Prostate gland (tissue), 2 donors: Measurements from ENCODE around the gene MGAT4A. TPM values are rescaled to one million over a fixed set of nuclear protein-coding genes. Genes with fewer than 3 reads are reported as not detected.

Experiments used
- DNase-seq: peaks from one replicate; pipeline ENCODE4 v3.0.0-alpha.2; 2019; ENCODE audit warnings: low spot score
- H3K27ac ChIP-seq, 2 donors: fragments of 200-600 bp; sonication (generic); 2 replicates each; pipeline ENCODE4 v1.5.1; 2017 to 2019
- H3K27me3 ChIP-seq: fragments of 200-600 bp; sonication (generic); replicated peaks from 2 replicates; pipeline ENCODE4 v1.5.1; 2019; ENCODE audit not compliant: insufficient read depth
- H3K36me3 ChIP-seq, 2 donors: fragments of 200-600 bp; sonication (generic); 1 replicate in 1 of 2; 2 replicates in 1 of 2; pipeline versions ENCODE4 v1.5.1 to v1.8.1; 2017 to 2019
- H3K4me1 ChIP-seq: fragments of 200-600 bp; sonication (generic); replicated peaks from 2 replicates; pipeline ENCODE4 v1.5.1; 2019
- H3K4me3 ChIP-seq, 2 donors: fragments of 200-600 bp; sonication (generic); 2 replicates each; pipeline ENCODE4 v1.5.1; 2017 to 2019
- H3K9me3 ChIP-seq: fragments of 200-600 bp; sonication (generic); 2 replicates; pipeline ENCODE4 v1.5.1; 2017
- POLR2A ChIP-seq: fragments of 450-650 bp; IDR thresholded peaks from one replicate; pipeline ENCODE4 v1.6.1; 2016; ENCODE audit warnings: antibody characterized with exemption, mild to moderate bottlenecking
- POLR2AphosphoS5 ChIP-seq: sonication (generic); formaldehyde crosslinking; IDR thresholded peaks from one replicate; pipeline ENCODE4 v1.6.1; 2017; ENCODE audit warnings: antibody characterized with exemption
- WGBS: methylation state at CpG from one replicate; pipeline ENCODE4 v1.1.5; 2018; 5-methylcytosine and 5-hydroxymethylcytosine counted together
- intact Hi-C: fragments of 100-400 bp; cut with DNase I; formaldehyde crosslinking; loops from one replicate; pipeline ENCODE4 v1.14.2; 2022
- total RNA-seq, 2 donors: library from RNA; depleted of rRNA; stranded (reverse); fragments of >200 nt; gene quantifications; one replicate each; pipeline ENCODE4 v1.1.0, GENCODE V29; 2016
- TF ChIP-seq, protein P1 (sequence below), 4 experiments: fragments of 200-600 bp in 2 of 4; fragments of 450-650 bp in 2 of 4; sonication (generic) in 2 of 4; IDR thresholded peaks; 1 replicate in 3 of 4; 2 replicates in 1 of 4; pipeline ENCODE4 v1.5.1; 2016 to 2019; ENCODE audit warnings: antibody characterized with exemption in 4 of 4, mild to moderate bottlenecking in 2 of 4, moderate library complexity in 2 of 4

MGAT4A gene
- total RNA-seq, 2 donors from 2014 or later: 14.0 to 20.4 TPM

- no peak for TF ChIP-seq POLR2AphosphoS5
- no peak for TF ChIP-seq POLR2A
- TF ChIP-seq, protein P1, sequence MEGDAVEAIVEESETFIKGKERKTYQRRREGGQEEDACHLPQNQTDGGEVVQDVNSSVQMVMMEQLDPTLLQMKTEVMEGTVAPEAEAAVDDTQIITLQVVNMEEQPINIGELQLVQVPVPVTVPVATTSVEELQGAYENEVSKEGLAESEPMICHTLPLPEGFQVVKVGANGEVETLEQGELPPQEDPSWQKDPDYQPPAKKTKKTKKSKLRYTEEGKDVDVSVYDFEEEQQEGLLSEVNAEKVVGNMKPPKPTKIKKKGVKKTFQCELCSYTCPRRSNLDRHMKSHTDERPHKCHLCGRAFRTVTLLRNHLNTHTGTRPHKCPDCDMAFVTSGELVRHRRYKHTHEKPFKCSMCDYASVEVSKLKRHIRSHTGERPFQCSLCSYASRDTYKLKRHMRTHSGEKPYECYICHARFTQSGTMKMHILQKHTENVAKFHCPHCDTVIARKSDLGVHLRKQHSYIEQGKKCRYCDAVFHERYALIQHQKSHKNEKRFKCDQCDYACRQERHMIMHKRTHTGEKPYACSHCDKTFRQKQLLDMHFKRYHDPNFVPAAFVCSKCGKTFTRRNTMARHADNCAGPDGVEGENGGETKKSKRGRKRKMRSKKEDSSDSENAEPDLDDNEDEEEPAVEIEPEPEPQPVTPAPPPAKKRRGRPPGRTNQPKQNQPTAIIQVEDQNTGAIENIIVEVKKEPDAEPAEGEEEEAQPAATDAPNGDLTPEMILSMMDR (IDR thresholded peaks at IDR 0.05): no peak
- H3K9me3 ChIP-seq: no peaks in the 10 kb centered on the region
- H3K4me1 ChIP-seq: no peaks in the 10 kb centered on the region
- no peak for DNase-seq
- H3K27ac ChIP-seq: no peak overlapping the region
- H3K36me3 ChIP-seq: peaks cover 0 to 8% of the 10 kb centered on the region in 2 donors
- intact Hi-C loops: no loop called here
- 95% methylated on average over 5 of the region's 5 CpGs for WGBS
- H3K27me3 ChIP-seq: no peaks in the 10 kb centered on the region
- no peak overlapping the region for H3K4me3 ChIP-seq
Observed at GRCh38 chr2:98570356-98570755, 160.6 kb downstream of the MGAT4A start.

DNA sequence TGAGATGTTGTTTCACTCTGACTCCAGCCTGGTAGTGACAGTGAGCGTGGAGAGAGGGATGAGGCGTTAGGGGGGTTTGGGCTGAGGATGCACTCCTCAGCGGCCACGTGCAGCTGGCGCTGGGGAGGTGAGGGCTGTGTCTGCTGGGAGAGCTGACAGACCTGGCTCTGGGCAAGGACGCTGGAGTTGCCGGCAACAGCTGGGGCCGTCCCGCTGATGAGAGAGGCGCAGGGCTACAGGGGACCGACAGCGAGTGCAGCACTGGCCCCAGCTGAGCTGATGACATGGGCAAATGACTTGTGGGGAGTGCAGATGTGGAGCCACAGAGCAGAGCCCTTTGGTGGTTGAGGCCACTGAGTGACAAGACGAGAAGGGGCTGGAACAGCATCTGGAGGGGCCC, 161.0 kb downstream of the MGAT4A start:
- WGBS: 94% methylated on average over 13 of the region's 13 CpGs
- H3K9me3 ChIP-seq: no peaks in the 10 kb centered on the region
- intact Hi-C loops: no loop called here
- H3K36me3 ChIP-seq: peaks cover 0 to 8% of the 10 kb centered on the region in 2 donors
- no peak overlapping the region for H3K4me3 ChIP-seq
- no peaks in the 10 kb centered on the region for H3K27me3 ChIP-seq
- TF ChIP-seq POLR2A (no peak), POLR2AphosphoS5 (no peak)
- TF ChIP-seq, protein P1 (IDR thresholded peaks at IDR 0.05): no peak
- H3K27ac ChIP-seq: no peak overlapping the region
- no peaks in the 10 kb centered on the region for H3K4me1 ChIP-seq
- DNase-seq: no peak

GRCh38 chr2:98569197-98569793, 161.6 kb downstream of the MGAT4A start:
- TF ChIP-seq, protein P1 (IDR thresholded peaks at IDR 0.05): peak; percentile 45 to 58 (median 54)
- no peak for TF ChIP-seq POLR2AphosphoS5
- TF ChIP-seq POLR2A: no peak
- Histone ChIP-seq H3K4me1 (no peaks in the 10 kb centered on the region), H3K27me3 (no peaks in the 10 kb centered on the region), H3K36me3 (peaks cover 0 to 8% of the 10 kb centered on the region in 2 donors), H3K9me3 (no peaks in the 10 kb centered on the region), H3K4me3 (no peak overlapping the region), H3K27ac (no peak overlapping the region)
- WGBS: 77% methylated on average over 19 of the region's 19 CpGs
- intact Hi-C loops: no loop called here
- no peak for DNase-seq

Other genes starting within 250 kb of the MGAT4A start
- gene COA5, start 122.6 kb downstream of the MGAT4A start, total RNA-seq: 10 to 100 TPM; 34.9 to 41.6 TPM
- gene UNC50, start 122.5 kb downstream of the MGAT4A start, total RNA-seq: 10 to 100 TPM; 42.5 to 49.9 TPM
- gene CRACDL, start 205.1 kb upstream of the MGAT4A start, total RNA-seq: 10 to 100 TPM in 1 of 2 donors, 1 to 10 TPM in 1; 4.1 to 20.8 TPM